Mucosa of descending colon (tissue), 3 donors: ENCODE data around the gene SLC39A1. TPM values are rescaled to one million over a fixed set of nuclear protein-coding genes. Genes with fewer than 3 reads are reported as not detected.

Experiments used
- ATAC-seq: fragments of 200-7000 bp; cut with Tn5 transposase; one replicate; pipeline ENCODE4 v1.9.1; 2020; ENCODE audit warnings: mild to moderate bottlenecking, moderate library complexity
- DNase-seq, 3 donors: peaks; one replicate each; pipeline ENCODE4 v3.0.0-alpha.2; 2020
- H3K36me3 ChIP-seq: fragments of 200-600 bp; one replicate; pipeline ENCODE4 v1.8.0; 2021; ENCODE audit warnings: low read depth, mild to moderate bottlenecking
- H3K4me1 ChIP-seq: fragments of 200-600 bp; one replicate; pipeline ENCODE4 v1.8.0; 2021; ENCODE audit warnings: low read depth, mild to moderate bottlenecking
- H3K4me3 ChIP-seq: fragments of 200-600 bp; one replicate; pipeline ENCODE4 v1.8.0; 2021; ENCODE audit warnings: mild to moderate bottlenecking
- H3K9me3 ChIP-seq: fragments of 200-600 bp; one replicate; pipeline ENCODE4 v1.8.0; 2021; ENCODE audit warnings: mild to moderate bottlenecking
- intact Hi-C, 2 donors: fragments of 100-400 bp; cut with DNase I in 1 of 2; cut with micrococcal nuclease in 1 of 2; formaldehyde crosslinking; loops; one replicate each; pipeline versions ENCODE4 v1.11.0 to v1.11.1; 2022; cut with DNase I, micrococcal nuclease
- total RNA-seq, 3 donors: library from RNA; stranded (reverse); fragmentation: NEBNext Ultra II Directional in 2 of 3; extraction: Animal tissue kit (Norgen Biotek cat#: 25700) in 2 of 3; gene quantifications; one replicate each; pipeline versions ENCODE4 v1.2.1 to v1.2.4, GENCODE V29; 2021 to 2023
- TF ChIP-seq, protein P1 (sequence below): fragments of 200-600 bp; IDR thresholded peaks from one replicate; pipeline ENCODE4 v1.8.0; 2022; ENCODE audit warnings: antibody characterized with exemption, mild to moderate bottlenecking
- donor health status: DM: no; HTN: no; CAD: no; lungs with moderate emphysema.
- donor health status: DM: no; HTN: no; CAD: no.
- donor health status: DM: no; HTN: yes; CAD: no.

SLC39A1 gene
- total RNA-seq, 3 donors from 2014 or later, result 66.7 to 74.7 (median 66.7) TPM

DNA sequence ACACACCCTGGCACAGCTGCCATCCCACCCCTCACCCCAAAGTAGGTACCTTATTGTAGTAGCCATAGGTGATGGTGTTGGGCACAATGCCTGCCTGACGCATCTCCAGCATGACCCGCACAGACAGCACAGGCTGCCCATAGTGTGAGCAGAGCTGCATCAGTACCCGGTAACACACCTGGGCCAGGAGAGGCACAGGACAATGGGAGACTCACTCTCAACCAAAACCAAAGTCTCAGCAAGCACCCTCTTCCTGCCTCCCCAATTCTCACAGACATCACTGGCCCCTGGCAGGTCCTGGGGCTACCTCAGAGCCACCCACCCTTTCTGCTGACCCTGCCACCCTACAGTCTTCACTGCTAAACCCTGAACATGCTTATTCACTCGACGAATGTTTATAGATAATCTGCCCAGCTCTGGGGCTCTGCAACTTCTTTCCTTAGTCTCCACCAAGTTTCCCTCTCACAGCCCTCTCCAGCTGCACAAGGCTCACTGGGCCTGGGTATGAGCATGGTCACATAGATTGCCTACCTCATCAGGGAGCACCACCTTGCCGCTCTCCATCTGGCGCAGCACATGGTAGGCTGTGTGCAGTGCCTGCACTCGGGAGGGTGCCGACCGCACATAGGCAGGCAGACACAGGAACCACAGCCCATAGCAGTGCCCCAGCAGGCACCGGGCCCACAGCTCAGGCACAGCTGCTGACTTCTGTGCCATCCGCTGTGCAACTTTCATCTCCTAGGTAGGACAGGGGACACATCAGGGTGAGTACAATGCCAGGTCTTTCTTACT is 27.1 kb downstream of the SLC39A1 start:
- Histone ChIP-seq H3K9me3 (no peaks in the 10 kb centered on the region), H3K4me3 (no peak overlapping the region), H3K4me1 (no peaks in the 10 kb centered on the region), H3K36me3 (peaks cover 7% of the 10 kb centered on the region)
- intact Hi-C loops, result no loop called here
- TF ChIP-seq, protein P1, sequence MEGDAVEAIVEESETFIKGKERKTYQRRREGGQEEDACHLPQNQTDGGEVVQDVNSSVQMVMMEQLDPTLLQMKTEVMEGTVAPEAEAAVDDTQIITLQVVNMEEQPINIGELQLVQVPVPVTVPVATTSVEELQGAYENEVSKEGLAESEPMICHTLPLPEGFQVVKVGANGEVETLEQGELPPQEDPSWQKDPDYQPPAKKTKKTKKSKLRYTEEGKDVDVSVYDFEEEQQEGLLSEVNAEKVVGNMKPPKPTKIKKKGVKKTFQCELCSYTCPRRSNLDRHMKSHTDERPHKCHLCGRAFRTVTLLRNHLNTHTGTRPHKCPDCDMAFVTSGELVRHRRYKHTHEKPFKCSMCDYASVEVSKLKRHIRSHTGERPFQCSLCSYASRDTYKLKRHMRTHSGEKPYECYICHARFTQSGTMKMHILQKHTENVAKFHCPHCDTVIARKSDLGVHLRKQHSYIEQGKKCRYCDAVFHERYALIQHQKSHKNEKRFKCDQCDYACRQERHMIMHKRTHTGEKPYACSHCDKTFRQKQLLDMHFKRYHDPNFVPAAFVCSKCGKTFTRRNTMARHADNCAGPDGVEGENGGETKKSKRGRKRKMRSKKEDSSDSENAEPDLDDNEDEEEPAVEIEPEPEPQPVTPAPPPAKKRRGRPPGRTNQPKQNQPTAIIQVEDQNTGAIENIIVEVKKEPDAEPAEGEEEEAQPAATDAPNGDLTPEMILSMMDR, result no peak
- no peak for ATAC-seq
- DNase-seq, result peak in 1 of 3 donors; percentile 33

DNA sequence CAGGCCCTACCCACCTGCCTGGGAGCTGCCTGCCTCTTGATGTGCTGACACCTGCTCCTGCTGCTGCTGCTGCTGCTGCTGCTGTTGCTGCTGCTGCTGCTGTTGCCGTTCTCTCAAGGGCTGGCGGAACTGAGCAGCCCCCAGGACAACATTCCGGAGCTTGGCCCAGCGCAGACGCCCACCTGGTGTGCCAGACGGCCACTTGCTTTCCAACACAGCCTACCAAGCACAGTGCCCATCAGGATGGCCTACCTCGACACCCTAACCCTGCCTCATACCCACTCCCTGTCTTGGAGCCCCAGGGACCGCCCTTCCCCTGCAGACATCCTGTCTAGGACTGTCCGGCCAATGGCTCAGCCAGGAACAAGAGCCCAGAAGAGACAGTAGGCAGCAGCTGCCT is 28.6 kb downstream of the SLC39A1 start:
- intact Hi-C loops, result no loop called here
- Histone ChIP-seq H3K4me3 (no peak overlapping the region), H3K36me3 (peaks cover 7% of the 10 kb centered on the region), H3K9me3 (no peaks in the 10 kb centered on the region), H3K4me1 (no peaks in the 10 kb centered on the region)
- ATAC-seq, result no peak
- DNase-seq, result peak in 1 of 3 donors; percentile 34
- TF ChIP-seq, protein P1, result no peak

DNA sequence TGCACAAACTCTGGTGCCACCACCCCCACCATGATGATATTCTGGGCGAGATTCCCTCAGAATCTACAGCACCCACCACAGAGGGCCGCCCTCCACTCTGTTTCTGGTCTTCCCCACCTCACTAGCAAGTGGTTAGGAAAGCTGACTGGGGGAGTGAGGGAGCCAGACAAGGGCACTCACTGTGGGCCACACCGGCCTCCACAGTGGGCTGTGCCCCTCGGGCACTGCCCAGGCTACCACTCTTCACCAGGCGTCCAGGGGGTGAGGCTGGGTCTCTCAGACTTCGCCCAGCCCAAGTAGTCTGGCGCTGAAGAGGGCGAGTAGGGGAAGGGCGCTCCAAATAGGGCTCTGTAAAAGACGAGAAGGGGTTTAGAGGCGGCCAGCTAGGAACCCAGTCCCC is 29.4 kb downstream of the SLC39A1 start:
- DNase-seq (no peak), ATAC-seq (no peak)
- H3K9me3 ChIP-seq, result no peaks in the 10 kb centered on the region
- TF ChIP-seq, protein P1, result no peak
- no peaks in the 10 kb centered on the region for H3K4me1 ChIP-seq
- H3K36me3 ChIP-seq, result peaks cover 7% of the 10 kb centered on the region
- no peak overlapping the region for H3K4me3 ChIP-seq
- intact Hi-C loops, result no loop called here

DNA sequence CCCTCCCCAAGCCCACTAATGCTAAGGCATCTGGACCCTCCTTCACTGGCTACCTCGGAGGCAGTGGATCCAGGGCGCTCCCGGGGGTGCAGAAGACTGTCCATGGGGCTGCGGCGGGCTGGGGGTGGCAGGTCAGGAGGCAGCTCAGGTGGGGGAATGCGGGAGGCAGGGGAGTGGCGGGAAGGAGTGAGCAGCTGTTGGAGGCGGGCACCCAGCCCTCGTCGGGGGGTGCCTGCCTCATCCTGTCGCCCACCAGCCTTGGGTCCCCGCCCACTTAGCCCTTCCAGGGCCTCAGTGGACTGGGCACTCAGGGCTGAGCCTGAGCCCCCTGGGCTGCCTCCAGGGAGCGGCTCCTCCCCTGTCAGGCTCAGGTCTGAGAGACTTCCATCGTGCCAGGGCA is 29.9 kb downstream of the SLC39A1 start:
- intact Hi-C loops, result no loop called here
- TF ChIP-seq, protein P1, result no peak
- peaks cover 7% of the 10 kb centered on the region for H3K36me3 ChIP-seq

DNA sequence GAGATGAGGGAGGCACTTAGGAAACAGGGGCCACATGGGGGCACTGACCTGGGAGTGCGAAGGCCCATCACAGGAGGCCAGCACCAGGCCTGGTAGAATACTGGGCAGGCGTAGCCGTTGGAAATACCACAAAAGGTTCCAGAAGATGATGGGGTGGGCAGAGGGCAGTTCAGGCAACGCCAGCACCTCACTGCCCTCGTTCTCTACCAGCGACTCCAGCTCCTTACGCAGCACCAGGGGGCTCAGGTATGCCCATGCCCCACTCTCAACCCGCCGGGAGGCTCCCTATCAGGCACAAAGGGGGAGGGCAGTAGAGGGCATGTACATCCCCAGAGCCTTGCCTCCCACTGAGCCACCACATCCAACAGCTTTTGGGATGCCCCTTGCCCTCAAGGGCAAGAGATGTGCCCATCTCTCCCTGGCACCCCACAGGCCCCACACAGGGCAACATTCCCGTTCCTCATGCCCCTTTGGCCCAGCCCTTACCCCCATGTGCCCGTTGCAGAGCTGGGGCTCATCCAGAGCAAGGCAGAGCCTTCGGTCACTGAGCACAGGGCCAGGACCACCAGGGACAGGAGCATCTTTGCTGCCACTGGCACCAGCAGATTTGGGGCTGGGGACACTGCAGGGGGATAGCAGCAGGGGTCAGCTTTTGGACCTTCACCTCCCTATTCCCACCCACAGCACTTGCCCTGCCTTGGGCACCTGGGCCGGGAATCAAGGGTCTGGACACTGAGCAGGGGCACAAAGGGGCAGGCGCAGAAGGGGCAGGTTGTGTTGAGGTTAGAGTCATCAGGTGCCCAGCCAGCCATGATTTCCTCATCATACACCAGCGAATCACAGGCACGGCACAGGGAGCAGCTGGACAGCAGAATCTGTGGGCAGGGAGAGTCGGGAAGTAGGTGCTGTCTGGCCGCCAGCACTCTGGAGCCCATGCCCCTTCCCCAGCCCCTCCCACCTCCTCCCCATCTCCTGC is 30.9 kb downstream of the SLC39A1 start:
- intact Hi-C loops, result no loop called here
- H3K36me3 ChIP-seq, result peaks cover 7% of the 10 kb centered on the region
- TF ChIP-seq, protein P1, result no peak

More for the DNA sequence above, 29.9 kb downstream of the SLC39A1 start:
- Histone ChIP-seq H3K4me1 (no peaks in the 10 kb centered on the region), H3K4me3 (no peak overlapping the region), H3K9me3 (no peaks in the 10 kb centered on the region)
- peak in 1 of 3 donors; percentile 48 for DNase-seq
- no peak for ATAC-seq

More for the DNA sequence above, 30.9 kb downstream of the SLC39A1 start:
- Histone ChIP-seq H3K4me3 (no peak overlapping the region), H3K9me3 (no peaks in the 10 kb centered on the region), H3K4me1 (no peaks in the 10 kb centered on the region)
- ATAC-seq (no peak), DNase-seq (peak in 1 of 3 donors; percentile 40)
